HG02763 (cell line): Measurements from ENCODE around the gene DLX3.
"Not testable (repeated sequence)": the region's sequence is repeated elsewhere in the genome, so short reads cannot be mapped to it uniquely, and the experiment has no call there.

Source experiments
- ATAC-seq: cut with Tn5 transposase; IDR thresholded peaks from one replicate; pipeline ENCODE4 v1.9.1; 2021; ENCODE audit warnings: mild to moderate bottlenecking, moderate library complexity; ENCODE audit not compliant: unreplicated experiment

The DLX3 gene

DNA sequence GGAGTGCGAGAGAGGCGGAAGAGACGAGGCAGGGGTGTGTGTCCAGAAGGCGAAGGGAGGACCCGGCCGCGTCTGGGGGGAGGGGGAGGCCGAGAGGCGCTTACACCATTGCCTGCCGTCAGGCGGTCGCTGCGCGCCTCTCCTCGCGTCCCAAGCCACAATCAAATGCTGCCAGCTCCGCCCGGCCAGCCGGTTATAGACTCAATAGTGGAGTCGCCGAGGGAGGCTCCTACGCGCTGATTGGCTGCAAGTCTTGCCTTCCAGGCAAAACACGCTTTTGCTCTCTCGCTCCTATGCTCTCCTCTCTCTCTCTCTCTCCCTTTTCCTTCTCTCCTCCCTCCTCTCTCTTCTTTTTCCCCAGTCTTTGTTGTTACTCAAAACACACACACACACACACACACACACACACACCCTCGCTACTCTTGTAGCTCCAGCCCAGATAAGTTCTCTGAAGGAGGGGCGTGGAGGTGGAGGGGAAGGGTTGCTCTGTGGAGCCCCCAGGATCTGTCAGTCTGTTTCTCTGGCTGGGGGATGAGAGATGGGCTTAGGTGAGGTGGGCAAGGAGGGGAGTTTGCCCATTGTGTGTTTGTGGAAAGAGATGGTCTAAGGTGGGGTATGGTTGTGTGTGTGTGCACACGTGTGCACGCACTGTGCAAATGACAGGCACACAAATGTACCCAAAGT is at the start of gene DLX3:
Gene DLX3 (minus strand): TSS at position 170 of the 684 bp plus-strand sequence. CDS start 226 bp downstream, outside the sequence.
- ATAC-seq, result no peak

GRCh38 chr17:50044483-50044882 is 49.5 kb upstream of the DLX3 start:
- no peak for ATAC-seq

- ATAC-seq, result no peak
These were observed 48.5 kb upstream of the DLX3 start for GRCh38 chr17:50043290-50044148.

GRCh38 chr17:50042211-50042610 is 47.2 kb upstream of the DLX3 start:
- ATAC-seq, result no peak

DNA sequence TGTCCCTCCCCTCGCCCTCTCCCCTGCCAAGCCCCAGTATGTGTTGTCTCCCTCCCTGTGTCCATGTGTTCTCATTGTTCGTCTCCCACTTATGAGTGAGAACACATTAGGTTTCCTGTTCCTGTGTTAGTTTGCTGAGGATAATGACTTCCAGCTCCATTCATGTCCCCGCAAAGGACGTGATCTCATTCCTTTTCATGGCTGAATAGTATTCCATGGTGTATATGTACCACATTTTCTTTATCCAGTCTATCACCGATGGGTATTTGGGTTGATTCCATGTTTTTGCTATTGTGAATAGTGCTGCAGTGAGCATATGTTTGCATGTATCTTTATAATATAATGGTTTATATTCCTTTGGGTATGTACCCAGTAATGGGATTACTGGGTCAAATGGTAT is 45.5 kb upstream of the DLX3 start:
- ATAC-seq, result not testable (repeated sequence)

- ATAC-seq, result no peak
These were observed 44.0 kb upstream of the DLX3 start for GRCh38 chr17:50039058-50039457.

GRCh38 chr17:50037321-50038107 is 42.5 kb upstream of the DLX3 start:
- no peak for ATAC-seq

GRCh38 chr17:50036455-50037261 is 41.6 kb upstream of the DLX3 start:
- no peak for ATAC-seq

DNA sequence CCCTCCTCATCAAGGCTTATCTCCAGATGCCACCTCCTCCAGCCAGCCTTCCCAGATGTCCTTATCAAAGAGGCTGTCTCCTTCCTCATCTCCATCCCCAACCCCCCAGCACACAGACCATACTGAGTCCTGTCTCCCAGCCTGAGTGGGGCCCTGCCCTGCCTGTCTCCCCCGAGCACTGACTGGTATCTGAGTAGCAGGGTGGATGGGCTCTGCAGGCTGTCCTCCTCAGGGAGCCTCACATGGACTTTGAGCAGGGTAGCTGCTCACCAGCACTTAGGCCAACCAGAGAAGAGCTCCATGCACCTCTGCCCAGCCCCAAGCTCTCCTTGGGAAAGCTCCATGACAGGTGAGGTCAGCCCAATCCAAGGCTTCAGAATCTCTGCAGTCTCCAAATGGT is 40.9 kb upstream of the DLX3 start:
- ATAC-seq, result no peak

DNA sequence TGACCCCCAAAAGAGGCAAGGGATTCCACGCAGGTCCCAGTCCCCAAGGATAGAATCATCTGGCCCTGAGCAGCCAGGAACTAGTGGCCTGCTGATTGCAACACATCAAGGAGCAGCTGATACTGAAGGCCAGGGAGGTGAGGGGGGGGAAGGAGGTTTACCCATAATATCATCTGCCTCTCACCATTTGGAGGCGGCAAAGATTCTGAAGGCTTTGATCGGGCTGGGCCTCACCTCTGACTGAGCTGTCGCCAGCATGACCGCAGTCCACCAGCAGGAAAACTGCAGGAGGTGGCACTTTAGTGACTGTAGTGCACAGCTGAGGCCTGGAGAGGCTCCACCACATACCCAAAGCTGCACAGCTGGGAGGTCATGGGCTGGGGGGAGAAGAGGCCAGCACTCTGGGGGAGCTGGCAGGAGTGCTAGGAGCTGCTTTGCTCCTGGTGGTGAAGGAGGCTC is 40.4 kb upstream of the DLX3 start:
- no peak for ATAC-seq

DNA sequence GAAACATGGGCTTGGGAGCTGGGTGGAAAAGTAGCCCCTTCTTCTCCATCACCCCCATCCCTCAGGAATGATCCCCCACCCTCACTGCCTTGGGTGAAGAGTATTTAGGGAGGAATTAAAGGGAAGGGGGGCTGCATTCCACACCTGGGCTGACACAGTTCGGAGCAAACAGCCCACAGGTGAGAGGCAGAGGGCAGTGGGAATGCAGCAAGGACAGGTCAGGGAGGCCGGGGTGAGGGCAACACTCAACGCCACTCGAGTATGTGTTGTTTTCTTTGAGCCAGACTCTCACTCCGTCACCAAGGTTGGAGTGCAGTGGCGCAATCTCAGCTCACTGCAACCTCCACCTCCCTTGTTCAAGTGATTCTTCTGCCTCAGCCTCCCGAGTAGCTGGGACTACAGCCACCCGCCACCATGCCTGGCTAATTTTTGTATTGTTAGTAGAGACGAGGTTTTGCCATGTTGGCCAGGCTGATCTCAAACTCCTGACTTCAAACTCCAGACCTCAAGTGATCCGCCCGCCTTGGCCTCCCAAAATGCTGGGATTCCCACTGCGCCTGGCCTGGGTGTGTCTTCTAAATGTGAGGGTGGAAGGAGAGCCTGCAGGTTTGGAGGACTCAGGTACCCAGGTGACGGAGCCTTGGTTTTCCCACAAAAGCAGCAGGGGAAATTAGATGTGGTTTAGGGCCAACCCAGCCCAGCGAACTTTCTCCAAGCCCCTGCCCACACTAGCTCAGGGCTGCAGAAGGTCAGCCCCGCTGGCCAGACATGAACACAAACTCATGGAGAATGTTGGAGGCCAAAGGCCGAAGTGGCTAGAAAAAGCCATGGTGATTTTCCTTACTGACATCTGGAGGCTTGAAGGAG is 39.7 kb upstream of the DLX3 start:
- no peak for ATAC-seq

- ATAC-seq, result no peak
These were observed 38.3 kb upstream of the DLX3 start for GRCh38 chr17:50033316-50033715.

- no peak for ATAC-seq
These were observed 34.2 kb upstream of the DLX3 start for GRCh38 chr17:50029185-50029584.

- no peak for ATAC-seq
These were observed 33.7 kb upstream of the DLX3 start for GRCh38 chr17:50028736-50029120.

DNA sequence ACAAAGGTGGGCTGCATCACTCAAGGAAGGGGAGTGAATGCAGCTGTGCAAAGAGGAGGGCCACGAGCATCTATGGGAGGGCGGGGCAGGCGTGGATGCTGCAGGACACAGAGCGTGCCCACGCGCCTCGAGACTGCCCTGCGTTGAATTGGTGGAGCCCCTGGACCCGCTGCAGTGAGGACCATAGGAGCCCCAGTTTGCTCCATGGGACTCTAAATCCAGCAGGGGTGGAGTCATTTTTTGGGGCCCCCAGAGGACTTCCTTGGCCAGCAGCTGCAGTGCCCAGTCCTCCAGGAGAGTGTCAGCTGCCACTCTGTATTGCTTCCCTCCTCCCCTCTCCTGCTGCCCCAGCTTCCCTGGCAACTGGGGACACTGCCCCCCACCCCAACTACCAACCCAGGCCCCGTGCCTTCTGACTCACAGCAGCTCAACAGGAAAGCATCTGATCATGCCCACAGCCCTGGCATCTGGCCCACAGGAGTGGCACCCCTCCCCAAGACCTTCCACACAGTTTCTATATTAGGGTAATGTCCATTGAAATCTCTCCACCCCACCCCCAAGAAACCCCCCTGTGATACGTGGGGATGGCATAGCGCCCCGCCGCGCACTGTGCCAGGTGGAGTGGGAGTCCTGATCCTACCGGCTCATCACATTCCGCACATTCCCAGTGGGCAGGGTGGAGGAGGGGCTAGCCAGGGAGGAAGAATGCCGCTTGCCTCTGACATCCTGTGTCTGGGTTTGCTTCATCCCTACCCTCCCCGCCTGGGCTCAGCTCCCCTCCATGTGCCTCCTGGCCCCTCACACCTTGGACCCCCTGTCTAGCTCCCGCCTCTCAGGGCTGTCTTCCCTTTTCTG is 33.1 kb upstream of the DLX3 start:
- ATAC-seq, result no peak

DNA sequence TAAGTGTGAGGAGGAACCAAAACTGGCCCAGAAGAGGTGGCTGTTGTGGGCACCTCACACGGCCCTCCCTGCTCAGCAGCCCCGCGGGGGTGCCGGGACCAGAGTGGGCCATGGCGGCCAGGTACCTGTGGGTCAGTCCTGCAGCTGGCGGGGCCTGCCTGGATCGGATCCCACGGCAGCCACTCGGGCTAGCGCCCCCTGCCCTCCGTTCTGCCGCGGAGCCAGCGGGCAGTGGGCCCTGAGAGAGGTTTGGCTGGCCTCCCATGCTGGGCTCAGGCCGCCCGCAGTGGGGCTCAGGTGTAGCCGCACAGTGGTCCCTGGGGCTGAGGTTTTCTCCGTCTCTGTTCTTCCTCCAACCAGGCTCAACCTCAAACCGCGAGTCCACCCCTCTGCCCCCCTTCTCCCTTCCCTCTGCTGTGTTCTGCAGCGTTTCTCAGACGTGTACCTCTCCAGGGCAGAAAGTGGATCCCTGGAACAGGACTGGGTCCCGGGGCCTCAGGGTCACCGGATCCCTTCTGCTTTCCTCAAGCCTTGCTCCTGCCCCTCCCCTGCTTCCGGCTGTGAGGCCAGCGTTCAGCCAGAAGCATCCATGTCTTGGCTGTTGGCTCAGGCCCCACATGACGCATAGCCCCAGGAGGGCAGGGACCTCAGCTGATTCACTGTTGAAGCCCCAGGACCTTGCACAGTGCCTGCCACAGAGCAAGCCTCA is 32.3 kb upstream of the DLX3 start:
- ATAC-seq, result no peak

- ATAC-seq, result no peak
These were observed 31.8 kb upstream of the DLX3 start for GRCh38 chr17:50026837-50027171.

GRCh38 chr17:50026046-50026675 is 31.1 kb upstream of the DLX3 start:
- no peak for ATAC-seq
